Urothelium cell line (cell line): ENCODE measurements around the gene CORO1C.

Source experiments
- DNase-seq: peaks from one replicate; pipeline ENCODE4 v3.0.0; 2011; ENCODE audit warnings: low spot score, mixed read lengths
- FAIRE-seq: peaks from 2 replicates; lab custom pipeline; 2011; peaks lifted over from hg19 to GRCh38; lab: Jason Lieb, UNC

Gene CORO1C

GRCh38 chr12:108727868-108728735, 3.2 kb downstream of the CORO1C start:
- DNase-seq (no peak), FAIRE-seq (no peak)

GRCh38 chr12:108727161-108727560, 4.2 kb downstream of the CORO1C start:
- no peak for FAIRE-seq

GRCh38 chr12:108724890-108725151, 6.5 kb downstream of the CORO1C start:
- DNase-seq: no peak
- no peak for FAIRE-seq

More at GRCh38 chr12:108727161-108727560, 4.2 kb downstream of the CORO1C start:
- no peak for DNase-seq

- FAIRE-seq (no peak), DNase-seq (no peak)
These were observed 7.0 kb downstream of the CORO1C start for GRCh38 chr12:108724054-108724889.

- FAIRE-seq: no peak
These were observed 8.1 kb downstream of the CORO1C start for GRCh38 chr12:108722992-108723766.

GRCh38 chr12:108722463-108722862, 8.9 kb downstream of the CORO1C start:
- DNase-seq (no peak), FAIRE-seq (no peak)

More at GRCh38 chr12:108722992-108723766, 8.1 kb downstream of the CORO1C start:
- DNase-seq: no peak

- no peak for DNase-seq
- no peak for FAIRE-seq
These were observed 9.5 kb downstream of the CORO1C start for GRCh38 chr12:108721824-108722223.

GRCh38 chr12:108720757-108721514, 10.4 kb downstream of the CORO1C start:
- FAIRE-seq (no peak), DNase-seq (no peak)

- DNase-seq (no peak), FAIRE-seq (no peak)
These were observed 14.1 kb downstream of the CORO1C start for GRCh38 chr12:108717243-108717642.

- DNase-seq (no peak), FAIRE-seq (no peak)
These were observed 16.5 kb downstream of the CORO1C start for GRCh38 chr12:108714866-108715265.

- no peak for FAIRE-seq
- DNase-seq: no peak
These were observed 17.8 kb downstream of the CORO1C start for GRCh38 chr12:108713471-108713870.

GRCh38 chr12:108712925-108713203, 18.5 kb downstream of the CORO1C start:
- FAIRE-seq (no peak), DNase-seq (no peak)

GRCh38 chr12:108712165-108712924, 19.0 kb downstream of the CORO1C start:
- DNase-seq: no peak
- no peak for FAIRE-seq

GRCh38 chr12:108711489-108712164, 19.7 kb downstream of the CORO1C start:
- FAIRE-seq (no peak), DNase-seq (no peak)

GRCh38 chr12:108709697-108710096, 21.6 kb downstream of the CORO1C start:
- DNase-seq: no peak
- FAIRE-seq: no peak

GRCh38 chr12:108704527-108704926, 26.8 kb downstream of the CORO1C start:
- FAIRE-seq: no peak
- DNase-seq: no peak

- DNase-seq (no peak), FAIRE-seq (no peak)
These were observed 28.6 kb downstream of the CORO1C start for GRCh38 chr12:108702595-108703320.

GRCh38 chr12:108701779-108702441, 29.4 kb downstream of the CORO1C start:
- DNase-seq: no peak
- FAIRE-seq: no peak
